ENCODE results near the gene TMEM128. TPM values are rescaled to one million over a fixed set of nuclear protein-coding genes. Genes with fewer than 3 reads are reported as not detected.
"Not testable (repeated sequence)": the region's sequence is repeated elsewhere in the genome, so short reads cannot be mapped to it uniquely, and the experiment has no call there.

The TMEM128 gene
- total and polyA plus RNA-seq, 12 donors, result 14.6 to 33.2 (median 28.8) TPM

GRCh38 chr4:4203688-4204400 lies 44.2 kb downstream of the TMEM128 start:
- H3K27ac ChIP-seq, result no peak overlapping the region
- H3K4me1 ChIP-seq (replicated peaks in 1 of 2), result no peaks in the 10 kb centered on the region
- no peaks in the 10 kb centered on the region for H3K27me3 ChIP-seq
- intact Hi-C loops (cut with DNase I), result no loop called here
- no peaks in the 10 kb centered on the region for H3K9me3 ChIP-seq (replicated peaks in 1 of 3)
- 62 to 83% (median 72%) methylated on average over 8 to 10 of the region's 10 CpGs for WGBS, 4 donors
- TF ChIP-seq, protein P1, sequence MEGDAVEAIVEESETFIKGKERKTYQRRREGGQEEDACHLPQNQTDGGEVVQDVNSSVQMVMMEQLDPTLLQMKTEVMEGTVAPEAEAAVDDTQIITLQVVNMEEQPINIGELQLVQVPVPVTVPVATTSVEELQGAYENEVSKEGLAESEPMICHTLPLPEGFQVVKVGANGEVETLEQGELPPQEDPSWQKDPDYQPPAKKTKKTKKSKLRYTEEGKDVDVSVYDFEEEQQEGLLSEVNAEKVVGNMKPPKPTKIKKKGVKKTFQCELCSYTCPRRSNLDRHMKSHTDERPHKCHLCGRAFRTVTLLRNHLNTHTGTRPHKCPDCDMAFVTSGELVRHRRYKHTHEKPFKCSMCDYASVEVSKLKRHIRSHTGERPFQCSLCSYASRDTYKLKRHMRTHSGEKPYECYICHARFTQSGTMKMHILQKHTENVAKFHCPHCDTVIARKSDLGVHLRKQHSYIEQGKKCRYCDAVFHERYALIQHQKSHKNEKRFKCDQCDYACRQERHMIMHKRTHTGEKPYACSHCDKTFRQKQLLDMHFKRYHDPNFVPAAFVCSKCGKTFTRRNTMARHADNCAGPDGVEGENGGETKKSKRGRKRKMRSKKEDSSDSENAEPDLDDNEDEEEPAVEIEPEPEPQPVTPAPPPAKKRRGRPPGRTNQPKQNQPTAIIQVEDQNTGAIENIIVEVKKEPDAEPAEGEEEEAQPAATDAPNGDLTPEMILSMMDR (IDR thresholded peaks at IDR 0.05), result no peak
- no peak for TF ChIP-seq POLR2A (IDR thresholded peaks at IDR 0.05)
- DNase-seq, result no peak
- no peak overlapping the region for H3K4me3 ChIP-seq
- no peaks in the 10 kb centered on the region for H3K36me3 ChIP-seq (replicated peaks in 1 of 2)

DNA sequence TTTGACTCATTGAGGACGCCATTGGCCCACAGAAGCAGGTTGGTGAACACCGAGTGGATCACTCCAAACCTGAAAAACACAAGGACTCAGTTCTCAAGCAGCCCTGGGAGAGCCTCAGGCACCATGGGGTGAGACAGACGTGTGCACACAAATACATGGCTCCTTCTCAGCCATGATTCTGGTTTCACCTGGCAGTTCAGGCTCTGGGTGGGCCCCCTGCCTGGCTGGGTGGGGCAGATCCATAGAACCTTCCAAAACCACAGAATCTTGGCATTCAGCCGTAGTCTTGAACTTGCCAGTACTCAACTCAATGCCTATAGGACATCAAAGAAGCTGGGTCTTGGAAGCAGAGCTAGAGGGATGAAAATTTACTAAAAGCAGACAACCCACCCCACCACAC lies 45.5 kb downstream of the TMEM128 start:
- WGBS, 4 donors, result 67 to 84% (median 69%) methylated on average over 4 of the region's 4 CpGs
- Histone ChIP-seq H3K27ac (no peak overlapping the region), H3K9me3 (replicated peaks in 1 of 3) (no peaks in the 10 kb centered on the region), H3K36me3 (replicated peaks in 1 of 2) (no peaks in the 10 kb centered on the region), H3K4me1 (replicated peaks in 1 of 2) (no peaks in the 10 kb centered on the region), H3K27me3 (no peaks in the 10 kb centered on the region), H3K4me3 (no peak overlapping the region)
- no peak for TF ChIP-seq POLR2A (IDR thresholded peaks at IDR 0.05)
- TF ChIP-seq, protein P1 (IDR thresholded peaks at IDR 0.05), result no peak
- intact Hi-C loops (cut with DNase I), result no loop called here
- DNase-seq, result no peak

DNA sequence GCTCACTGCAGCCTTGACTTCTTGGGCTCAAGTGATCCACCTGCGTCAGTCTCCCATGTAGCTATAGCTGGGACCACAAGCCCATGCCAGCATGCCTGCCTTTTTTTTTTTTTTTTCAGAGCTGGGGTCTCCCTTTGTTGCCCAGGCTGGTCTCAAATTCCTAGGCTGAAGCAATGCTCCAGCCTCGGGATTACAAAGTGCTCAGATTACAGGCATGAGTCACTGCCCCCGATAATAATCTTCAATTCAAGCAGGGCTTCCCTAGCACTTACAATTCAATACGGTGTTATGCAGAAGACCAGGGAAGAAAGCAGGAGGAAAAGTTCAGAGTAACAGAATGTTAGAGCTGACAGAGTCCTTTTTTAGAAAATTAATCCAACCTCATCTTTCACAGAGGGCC lies 47.4 kb downstream of the TMEM128 start:
- no peaks in the 10 kb centered on the region for H3K27me3 ChIP-seq
- no peaks in the 10 kb centered on the region for H3K36me3 ChIP-seq (replicated peaks in 1 of 2)
- H3K4me3 ChIP-seq, result no peak overlapping the region
- TF ChIP-seq POLR2A (IDR thresholded peaks at IDR 0.05), result no peak
- TF ChIP-seq, protein P1 (IDR thresholded peaks at IDR 0.05), result no peak
- WGBS, 4 donors, result 35 to 50% (median 43%) methylated on average over 3 to 4 of the region's 4 CpGs
- H3K27ac ChIP-seq, result no peak overlapping the region
- no peak for DNase-seq
- intact Hi-C loops (cut with DNase I), result no loop called here
- no peaks in the 10 kb centered on the region for H3K9me3 ChIP-seq (replicated peaks in 1 of 3)
- H3K4me1 ChIP-seq (replicated peaks in 1 of 2), result no peaks in the 10 kb centered on the region

DNA sequence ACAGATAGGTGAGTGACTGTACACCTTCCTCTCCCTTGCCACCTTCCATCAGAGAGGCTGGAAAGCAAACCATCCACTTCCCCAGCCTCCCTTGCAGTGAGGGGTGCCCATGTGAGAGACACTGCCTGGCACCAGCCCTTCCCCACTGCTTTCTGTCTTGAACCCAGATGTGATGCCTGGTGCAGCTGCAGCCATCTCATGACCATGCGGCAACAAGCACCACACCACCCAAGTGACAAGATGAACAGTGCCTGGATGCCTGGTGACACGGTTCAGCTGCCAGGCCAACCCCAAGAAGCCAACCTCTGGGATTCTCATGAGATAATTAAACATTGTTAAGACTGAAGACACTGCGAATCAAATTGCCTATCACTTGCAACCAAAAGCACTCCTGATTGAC lies 52.7 kb downstream of the TMEM128 start:
- no peak for DNase-seq
- no peak overlapping the region for H3K27ac ChIP-seq
- H3K36me3 ChIP-seq (replicated peaks in 1 of 2), result no peaks in the 10 kb centered on the region
- no peaks in the 10 kb centered on the region for H3K27me3 ChIP-seq
- WGBS, 4 donors, result 79 to 92% (median 87%) methylated on average over 3 of the region's 3 CpGs
- TF ChIP-seq, protein P1 (IDR thresholded peaks at IDR 0.05), result no peak
- TF ChIP-seq POLR2A (IDR thresholded peaks at IDR 0.05), result no peak
- no peaks in the 10 kb centered on the region for H3K4me1 ChIP-seq (replicated peaks in 1 of 2)
- H3K9me3 ChIP-seq (replicated peaks in 1 of 3), result no peaks in the 10 kb centered on the region
- no peak overlapping the region for H3K4me3 ChIP-seq
- intact Hi-C loops (cut with DNase I), result no loop called here

DNA sequence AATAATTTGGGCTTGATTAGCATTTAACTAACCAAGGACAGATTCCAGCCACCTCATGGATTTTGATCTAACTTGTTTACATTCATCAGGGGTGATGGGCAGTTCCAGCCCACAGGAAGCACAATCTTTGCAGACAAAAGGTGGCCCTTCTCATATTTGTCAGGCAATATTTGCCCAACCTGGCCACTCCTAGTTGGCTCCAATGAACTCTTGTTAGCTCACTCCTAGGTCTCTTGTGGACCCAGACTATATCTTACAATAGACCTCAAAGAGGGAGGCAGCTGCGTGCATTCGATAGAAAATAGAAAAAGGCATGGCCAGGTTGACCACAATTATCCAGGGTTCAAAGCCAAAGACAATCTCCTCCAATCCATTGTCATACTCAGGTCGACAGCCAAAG lies 59.5 kb downstream of the TMEM128 start:
- H3K4me3 ChIP-seq; H3K36me3 ChIP-seq (replicated peaks in 1 of 2); H3K9me3 ChIP-seq (replicated peaks in 1 of 3); H3K27me3 ChIP-seq; H3K27ac ChIP-seq; DNase-seq; intact Hi-C loops (cut with DNase I); H3K4me1 ChIP-seq (replicated peaks in 1 of 2): not testable (repeated sequence)
- 78 to 89% (median 79%) methylated on average over 3 of the region's 3 CpGs for WGBS, 4 donors
